CD14-positive monocyte (primary cell): ENCODE results near the gene ACHE. TPM values are rescaled to one million over a fixed set of nuclear protein-coding genes. Genes with fewer than 3 reads are reported as not detected.

Experiments used
- DNase-seq, 3 donors: peaks; one replicate each; pipeline ENCODE4 v3.0.0-alpha.2; 2011 to 2022
- H2AFZ ChIP-seq: 2 replicates; pipeline ENCODE4 v1.6.0; 2012; ENCODE audit warnings: mild to moderate bottlenecking, low read depth, low read length, inconsistent platforms; ENCODE audit not compliant: insufficient read depth, poor library complexity, severe bottlenecking
- H3K27ac ChIP-seq, 2 donors: 1 replicate in 1 of 2; 2 replicates in 1 of 2; pipeline ENCODE4 v1.5.1; 2012 to 2013; ENCODE audit warnings: low read length in 2 of 2, control low read depth in 1 of 2, inconsistent platforms in 1 of 2, low read depth in 1 of 2, mild to moderate bottlenecking in 1 of 2
- H3K27me3 ChIP-seq, 2 donors: one replicate each; pipeline versions ENCODE4 v1.6.0 to v1.6.1; 2011 to 2013; ENCODE audit warnings: low read length in 2 of 2; ENCODE audit not compliant: control insufficient read depth in 2 of 2, insufficient read depth in 2 of 2
- H3K36me3 ChIP-seq, 2 donors: replicated peaks in 1 of 2; 1 replicate in 1 of 2; 2 replicates in 1 of 2; pipeline versions ENCODE4 v1.5.1 to v1.6.1; 2012 to 2013; ENCODE audit warnings: low read length in 2 of 2, control low read depth in 1 of 2, inconsistent platforms in 1 of 2, mild to moderate bottlenecking in 1 of 2; ENCODE audit not compliant: insufficient read depth in 2 of 2, control insufficient read depth in 1 of 2
- H3K4me1 ChIP-seq, 2 donors: 1 replicate in 1 of 2; 2 replicates in 1 of 2; pipeline versions ENCODE4 v1.5.1 to v1.6.1; 2012 to 2013; ENCODE audit warnings: low read length in 2 of 2, control low read depth in 1 of 2, inconsistent platforms in 1 of 2, mild to moderate bottlenecking in 1 of 2, moderate library complexity in 1 of 2; ENCODE audit not compliant: insufficient read depth in 2 of 2, control insufficient read depth in 1 of 2
- H3K4me2 ChIP-seq: replicated peaks from 2 replicates; pipeline ENCODE3; 2012; ENCODE audit warnings: low read length, moderate library complexity, mild to moderate bottlenecking; ENCODE audit not compliant: poor library complexity, severe bottlenecking; ENCODE audit errors: extremely low read depth
- H3K4me3 ChIP-seq, 3 experiments: fragments of 200-600 bp in 1 of 3; sonication (generic) in 1 of 3; replicated peaks in 1 of 3; 1 replicate in 2 of 3; 2 replicates in 1 of 3; pipeline ENCODE4 v1.5.1; 2011 to 2013; ENCODE audit warnings: low read length in 3 of 3, mild to moderate bottlenecking in 3 of 3, control low read depth in 2 of 3, low read depth in 2 of 3, inconsistent platforms in 1 of 3, moderate library complexity in 1 of 3
- H3K79me2 ChIP-seq: 2 replicates; pipeline ENCODE4 v1.6.0; 2012; ENCODE audit warnings: mild to moderate bottlenecking, control low read depth, inconsistent platforms, low read length, moderate library complexity; ENCODE audit not compliant: insufficient read depth
- H3K9ac ChIP-seq: 2 replicates; pipeline ENCODE4 v1.6.0; 2017; ENCODE audit warnings: low read length, mild to moderate bottlenecking; ENCODE audit not compliant: insufficient read depth, poor library complexity, severe bottlenecking
- H3K9me3 ChIP-seq, 2 donors: replicated peaks in 1 of 2; 1 replicate in 1 of 2; 2 replicates in 1 of 2; pipeline versions ENCODE4 v1.5.1 to v1.6.1; 2012 to 2013; ENCODE audit warnings: low read length in 2 of 2, control low read depth in 1 of 2; ENCODE audit not compliant: control insufficient read depth in 1 of 2, insufficient read depth in 1 of 2
- H4K20me1 ChIP-seq: 2 replicates; pipeline ENCODE4 v1.6.0; 2012; ENCODE audit warnings: mild to moderate bottlenecking, low read length, control low read depth, moderate library complexity; ENCODE audit not compliant: insufficient read depth
- H3K27ac Mint-ChIP-seq, 7 donors: one replicate each; pipeline ENCODE4 v1.8.0; 2020; ENCODE audit warnings: mild to moderate bottlenecking in 7 of 7, mixed read lengths in 7 of 7, moderate library complexity in 6 of 7, inconsistent platforms in 2 of 7
- H3K27me3 Mint-ChIP-seq, 3 donors: one replicate each; pipeline ENCODE4 v1.8.0; 2021 to 2022; ENCODE audit warnings: low read depth in 3 of 3, mild to moderate bottlenecking in 3 of 3, mixed read lengths in 3 of 3, moderate library complexity in 3 of 3, inconsistent platforms in 1 of 3
- H3K36me3 Mint-ChIP-seq, 2 donors: one replicate each; pipeline ENCODE4 v1.8.0; 2020; ENCODE audit warnings: mixed read lengths in 2 of 2, inconsistent platforms in 1 of 2, mild to moderate bottlenecking in 1 of 2
- H3K4me1 Mint-ChIP-seq: one replicate; pipeline ENCODE4 v1.8.0; 2020; ENCODE audit warnings: mild to moderate bottlenecking, mixed read lengths
- H3K4me3 Mint-ChIP-seq, 2 donors: one replicate each; pipeline ENCODE4 v1.8.0; 2020; ENCODE audit warnings: mild to moderate bottlenecking in 2 of 2, mixed read lengths in 2 of 2, moderate library complexity in 1 of 2
- H3K9me3 Mint-ChIP-seq, 7 donors: one replicate each; pipeline ENCODE4 v1.8.0; 2020 to 2022; ENCODE audit warnings: mixed read lengths in 7 of 7, mild to moderate bottlenecking in 6 of 7, moderate library complexity in 6 of 7, inconsistent platforms in 2 of 7
- WGBS: methylation state at CpG from one replicate; pipeline ENCODE4 v1.1.5; 2013; ENCODE audit warnings: missing lambda C conversion rate; ENCODE audit not compliant: insufficient coverage; 5-methylcytosine and 5-hydroxymethylcytosine counted together
- intact Hi-C, 2 donors: fragments of 100-400 bp; cut with micrococcal nuclease; formaldehyde crosslinking; loops; one replicate each; pipeline versions ENCODE4 v1.15.0 to v1.15.1; 2023
- polyA plus RNA-seq, 3 donors: library from polyadenylated mRNA; depleted of rRNA in 1 of 3; unstranded in 2 of 3; stranded (reverse) in 1 of 3; fragments of 300-500 nt in 2 of 3; fragments of >200 nt in 1 of 3; fragmentation: Illumina TruSeq in 2 of 3; gene quantifications; 1 replicate in 2 of 3; 2 replicates in 1 of 3; pipeline ENCODE4 v1.2.3, GENCODE V29; 2012 to 2021
- TF ChIP-seq, protein P1 (sequence below): fragments of 200-600 bp; IDR thresholded peaks from one replicate; pipeline ENCODE4 v1.8.0; 2022; ENCODE audit warnings: antibody characterized with exemption, mild to moderate bottlenecking

ACHE gene
- polyA plus RNA-seq, 3 donors, result 0.19 TPM; not detected in 2

- peaks cover 56% of the 10 kb centered on the region for H3K4me1 Mint-ChIP-seq
- Histone ChIP-seq H3K4me2 (peak within 1 kb of the TSS; percentile 97), H3K4me3 (peak within 1 kb of the TSS; percentile 43 to 81 (median 54)), H3K36me3 (peaks cover 26 to 34% of the 10 kb centered on the region in 2 donors), H3K27ac (peak within 1 kb of the TSS in 1 of 2 donors; percentile 76), H3K79me2 (peaks cover 12% of the 10 kb centered on the region), H4K20me1 (peaks cover 29% of the 10 kb centered on the region), H3K4me1 (peaks cover 49 to 59% of the 10 kb centered on the region in 2 donors), H3K27me3 (peaks cover 14 to 39% of the 10 kb centered on the region in 2 donors), H3K9ac (peak within 1 kb of the TSS; percentile 67), H2AFZ (peak within 1 kb of the TSS; percentile 89), H3K9me3 (peaks cover 0 to 5% of the 10 kb centered on the region in 2 donors)
- H3K4me3 Mint-ChIP-seq, result peak within 1 kb of the TSS; percentile 83 to 96
- peaks cover 33 to 45% (median 44%) of the 10 kb centered on the region in 3 donors for H3K27me3 Mint-ChIP-seq
- intact Hi-C loops, result loop anchor here in 1 of 2 donors (5.0 kb wide), 1 partner anchor 277 kb away; the partner anchor contains the start of gene MOSPD3
- H3K36me3 Mint-ChIP-seq, result peaks cover 46 to 55% of the 10 kb centered on the region in 2 donors
- H3K27ac Mint-ChIP-seq, result peak within 1 kb of the TSS in 6 of 7 donors; percentile 26 to 89 (median 62)
- H3K9me3 Mint-ChIP-seq, result peaks cover 0 to 12% (median 8%) of the 10 kb centered on the region in 7 donors
- WGBS, result 6% methylated on average over 62 of the region's 73 CpGs
- TF ChIP-seq, protein P1, sequence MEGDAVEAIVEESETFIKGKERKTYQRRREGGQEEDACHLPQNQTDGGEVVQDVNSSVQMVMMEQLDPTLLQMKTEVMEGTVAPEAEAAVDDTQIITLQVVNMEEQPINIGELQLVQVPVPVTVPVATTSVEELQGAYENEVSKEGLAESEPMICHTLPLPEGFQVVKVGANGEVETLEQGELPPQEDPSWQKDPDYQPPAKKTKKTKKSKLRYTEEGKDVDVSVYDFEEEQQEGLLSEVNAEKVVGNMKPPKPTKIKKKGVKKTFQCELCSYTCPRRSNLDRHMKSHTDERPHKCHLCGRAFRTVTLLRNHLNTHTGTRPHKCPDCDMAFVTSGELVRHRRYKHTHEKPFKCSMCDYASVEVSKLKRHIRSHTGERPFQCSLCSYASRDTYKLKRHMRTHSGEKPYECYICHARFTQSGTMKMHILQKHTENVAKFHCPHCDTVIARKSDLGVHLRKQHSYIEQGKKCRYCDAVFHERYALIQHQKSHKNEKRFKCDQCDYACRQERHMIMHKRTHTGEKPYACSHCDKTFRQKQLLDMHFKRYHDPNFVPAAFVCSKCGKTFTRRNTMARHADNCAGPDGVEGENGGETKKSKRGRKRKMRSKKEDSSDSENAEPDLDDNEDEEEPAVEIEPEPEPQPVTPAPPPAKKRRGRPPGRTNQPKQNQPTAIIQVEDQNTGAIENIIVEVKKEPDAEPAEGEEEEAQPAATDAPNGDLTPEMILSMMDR, result no peak
- DNase-seq, result no peak
These were observed 6.5 kb downstream of the ACHE start, which contains the start of gene UFSP1 for GRCh38 chr7:100888988-100889750. TSS of gene UFSP1 (minus strand) at chr7:100889715. CDS start at chr7:100889271, 444 bp downstream.

- Histone ChIP-seq H3K27me3 (peaks cover 14 to 32% of the 10 kb centered on the region in 2 donors), H3K4me1 (peaks cover 49 to 59% of the 10 kb centered on the region in 2 donors), H3K27ac (peak overlapping the region; percentile 68 to 76), H3K79me2 (peaks cover 12% of the 10 kb centered on the region), H3K36me3 (peaks cover 33 to 42% of the 10 kb centered on the region in 2 donors), H3K4me2 (peak overlapping the region; percentile 97), H3K9me3 (no peaks in the 10 kb centered on the region), H3K4me3 (peak overlapping the region in 2 of 3 experiments; percentile 36 to 81), H3K9ac (peak overlapping the region; percentile 67), H2AFZ (no peak overlapping the region), H4K20me1 (peaks cover 32% of the 10 kb centered on the region)
- DNase-seq, result no peak
- H3K4me1 Mint-ChIP-seq, result peaks cover 56% of the 10 kb centered on the region
- 81% methylated on average over 7 of the region's 18 CpGs for WGBS
- peak overlapping the region in 6 of 7 donors; percentile 83 to 94 (median 92) for H3K27ac Mint-ChIP-seq
- peak overlapping the region; percentile 69 to 81 for H3K4me3 Mint-ChIP-seq
- intact Hi-C loops, result loop anchor here in 1 of 2 donors (5.0 kb wide), 1 partner anchor 276 kb away; the partner anchor contains the start of gene MOSPD3
- peaks cover 28 to 39% (median 37%) of the 10 kb centered on the region in 3 donors for H3K27me3 Mint-ChIP-seq
- peaks cover 53 to 61% of the 10 kb centered on the region in 2 donors for H3K36me3 Mint-ChIP-seq
- H3K9me3 Mint-ChIP-seq, result peaks cover 0 to 11% (median 8%) of the 10 kb centered on the region in 7 donors
- TF ChIP-seq, protein P1, result no peak
These were observed 7.2 kb downstream of the ACHE start for GRCh38 chr7:100888291-100888987.
